Parathyroid adenoma (tissue), 2 donors: ENCODE results near the gene MUC5AC.

Experiments used
- H2AFZ ChIP-seq: fragments of 300-600 bp; sonication (generic); one replicate; pipeline ENCODE4 v1.7.0; 2017; ENCODE audit warnings: antibody characterized with exemption, mild to moderate bottlenecking
- H3K27ac ChIP-seq: fragments of 300-600 bp; sonication (generic); one replicate; pipeline ENCODE4 v1.7.0; 2017
- H3K27me3 ChIP-seq: fragments of 300-600 bp; sonication (generic); one replicate; pipeline ENCODE4 v1.7.0; 2017; ENCODE audit warnings: low read length; ENCODE audit not compliant: control insufficient read depth, insufficient read depth
- H3K36me3 ChIP-seq: fragments of 300-600 bp; sonication (generic); one replicate; pipeline ENCODE4 v1.7.0; 2017; ENCODE audit warnings: low read length; ENCODE audit not compliant: control insufficient read depth, insufficient read depth
- H3K4me1 ChIP-seq: fragments of 300-600 bp; sonication (generic); one replicate; pipeline ENCODE4 v1.7.0; 2017; ENCODE audit warnings: control low read depth
- H3K4me2 ChIP-seq: fragments of 300-600 bp; sonication (generic); one replicate; pipeline ENCODE4 v1.7.0; 2017; ENCODE audit warnings: low read length
- H3K4me3 ChIP-seq: fragments of 300-600 bp; sonication (generic); one replicate; pipeline ENCODE4 v1.7.0; 2017; ENCODE audit warnings: low read depth, low read length
- H3K79me2 ChIP-seq: fragments of 300-600 bp; sonication (generic); one replicate; pipeline ENCODE4 v1.7.0; 2017; ENCODE audit warnings: control low read depth
- H3K9ac ChIP-seq: fragments of 300-600 bp; sonication (generic); one replicate; pipeline ENCODE4 v1.7.0; 2017; ENCODE audit warnings: mild to moderate bottlenecking
- H3K9me3 ChIP-seq: fragments of 300-600 bp; sonication (generic); one replicate; pipeline ENCODE4 v1.7.0; 2017; ENCODE audit warnings: low read length; ENCODE audit not compliant: control insufficient read depth
- TF ChIP-seq, protein P1 (sequence below): fragments of 300-600 bp; sonication (generic); IDR thresholded peaks from one replicate; pipeline ENCODE4 v1.7.0; 2017; ENCODE audit warnings: antibody characterized with exemption, mild to moderate bottlenecking
- donor health status: primary hyperparathyroidism.

The MUC5AC gene

DNA sequence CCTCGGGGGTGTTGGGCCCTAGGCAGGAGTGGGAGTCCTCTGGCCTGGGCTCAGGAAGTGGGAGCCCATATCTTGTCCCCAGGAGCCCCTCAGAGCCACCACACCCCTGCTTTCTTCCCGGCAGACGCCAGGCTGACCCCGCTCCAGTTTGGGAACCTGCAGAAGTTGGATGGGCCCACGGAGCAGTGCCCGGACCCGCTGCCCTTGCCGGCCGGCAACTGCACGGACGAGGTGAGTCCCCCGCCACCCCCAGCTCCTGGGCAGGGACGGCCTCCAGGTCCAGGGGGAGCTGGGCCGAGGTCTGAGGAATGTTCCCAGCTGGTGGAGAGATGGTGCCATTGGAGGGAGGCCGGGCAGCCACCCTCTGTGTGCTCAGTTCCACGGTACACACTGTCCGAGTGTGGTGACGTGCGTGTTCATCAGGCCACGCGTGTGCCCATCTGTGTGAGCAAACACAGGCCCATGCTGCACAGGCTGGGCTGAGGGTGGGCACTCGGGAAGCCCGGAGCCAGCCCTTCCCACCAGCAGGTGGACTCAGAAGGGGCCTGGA, 69.9 kb downstream of the MUC5AC start:
- no peaks in the 10 kb centered on the region for H3K79me2 ChIP-seq
- no peaks in the 10 kb centered on the region for H3K27me3 ChIP-seq
- H2AFZ ChIP-seq = no peak overlapping the region
- no peaks in the 10 kb centered on the region for H3K9me3 ChIP-seq
- H3K27ac ChIP-seq = no peak overlapping the region
- no peak overlapping the region for H3K4me3 ChIP-seq
- no peaks in the 10 kb centered on the region for H3K36me3 ChIP-seq
- no peak overlapping the region for H3K9ac ChIP-seq
- no peak overlapping the region for H3K4me2 ChIP-seq
- H3K4me1 ChIP-seq = no peaks in the 10 kb centered on the region
- TF ChIP-seq, protein P1, sequence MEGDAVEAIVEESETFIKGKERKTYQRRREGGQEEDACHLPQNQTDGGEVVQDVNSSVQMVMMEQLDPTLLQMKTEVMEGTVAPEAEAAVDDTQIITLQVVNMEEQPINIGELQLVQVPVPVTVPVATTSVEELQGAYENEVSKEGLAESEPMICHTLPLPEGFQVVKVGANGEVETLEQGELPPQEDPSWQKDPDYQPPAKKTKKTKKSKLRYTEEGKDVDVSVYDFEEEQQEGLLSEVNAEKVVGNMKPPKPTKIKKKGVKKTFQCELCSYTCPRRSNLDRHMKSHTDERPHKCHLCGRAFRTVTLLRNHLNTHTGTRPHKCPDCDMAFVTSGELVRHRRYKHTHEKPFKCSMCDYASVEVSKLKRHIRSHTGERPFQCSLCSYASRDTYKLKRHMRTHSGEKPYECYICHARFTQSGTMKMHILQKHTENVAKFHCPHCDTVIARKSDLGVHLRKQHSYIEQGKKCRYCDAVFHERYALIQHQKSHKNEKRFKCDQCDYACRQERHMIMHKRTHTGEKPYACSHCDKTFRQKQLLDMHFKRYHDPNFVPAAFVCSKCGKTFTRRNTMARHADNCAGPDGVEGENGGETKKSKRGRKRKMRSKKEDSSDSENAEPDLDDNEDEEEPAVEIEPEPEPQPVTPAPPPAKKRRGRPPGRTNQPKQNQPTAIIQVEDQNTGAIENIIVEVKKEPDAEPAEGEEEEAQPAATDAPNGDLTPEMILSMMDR = no peak

DNA sequence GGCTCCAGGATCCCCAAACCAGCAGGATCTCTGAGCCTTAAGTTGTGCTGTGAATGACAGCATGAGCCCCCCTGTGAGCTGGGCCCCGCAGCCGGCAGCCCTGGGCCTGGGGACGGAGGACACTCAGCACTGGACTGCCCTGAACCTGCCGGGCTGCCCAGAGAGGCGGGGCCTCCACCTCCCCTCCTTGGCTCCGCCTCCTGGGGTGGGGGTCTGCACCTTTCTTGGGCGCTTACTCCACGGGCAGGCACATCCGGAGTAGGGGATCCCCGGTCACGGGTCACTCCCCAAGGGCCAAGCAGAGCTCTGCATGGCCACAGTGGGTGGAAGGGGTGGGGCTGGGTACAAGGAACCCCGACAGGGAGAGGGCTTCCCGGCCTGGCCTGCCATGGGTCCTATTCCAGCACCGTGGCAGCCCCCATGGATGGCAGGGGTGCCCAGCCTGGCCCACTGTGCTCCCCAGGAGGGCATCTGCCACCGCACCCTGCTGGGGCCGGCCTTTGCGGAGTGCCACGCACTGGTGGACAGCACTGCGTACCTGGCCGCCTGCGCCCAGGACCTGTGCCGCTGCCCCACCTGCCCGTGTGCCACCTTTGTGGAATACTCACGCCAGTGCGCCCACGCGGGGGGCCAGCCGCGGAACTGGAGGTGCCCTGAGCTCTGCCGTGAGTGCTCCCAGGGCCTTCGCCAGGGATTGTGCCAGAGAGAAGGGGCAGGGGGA, 70.5 kb downstream of the MUC5AC start:
- H3K4me3 ChIP-seq = no peak overlapping the region
- no peaks in the 10 kb centered on the region for H3K9me3 ChIP-seq
- no peaks in the 10 kb centered on the region for H3K79me2 ChIP-seq
- no peak overlapping the region for H3K4me2 ChIP-seq
- no peaks in the 10 kb centered on the region for H3K27me3 ChIP-seq
- TF ChIP-seq, protein P1 = no peak
- H3K4me1 ChIP-seq = no peaks in the 10 kb centered on the region
- no peaks in the 10 kb centered on the region for H3K36me3 ChIP-seq
- no peak overlapping the region for H3K9ac ChIP-seq
- H3K27ac ChIP-seq = no peak overlapping the region
- no peak overlapping the region for H2AFZ ChIP-seq

DNA sequence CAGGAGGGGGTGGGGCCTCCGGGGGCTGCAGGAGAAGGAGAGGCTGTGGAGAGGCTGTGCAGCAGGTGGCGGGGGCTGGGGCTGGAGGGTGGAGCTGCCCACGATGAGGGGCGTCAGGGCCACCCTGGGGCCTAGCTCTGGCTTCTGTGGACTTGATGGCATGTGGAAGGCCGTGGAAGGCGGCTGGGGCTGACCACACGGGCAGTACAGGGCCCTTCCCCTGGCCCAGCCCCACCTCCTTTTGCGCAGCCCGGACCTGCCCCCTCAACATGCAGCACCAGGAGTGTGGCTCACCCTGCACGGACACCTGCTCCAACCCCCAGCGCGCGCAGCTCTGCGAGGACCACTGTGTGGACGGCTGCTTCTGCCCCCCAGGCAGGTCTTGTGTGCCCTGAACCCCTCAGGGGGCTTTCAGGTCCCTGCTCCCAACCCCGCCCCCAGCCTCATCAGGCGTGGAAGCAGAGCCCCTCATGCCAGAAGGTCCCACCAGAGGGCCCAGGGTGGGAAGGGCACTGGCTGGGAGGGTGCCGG, 71.2 kb downstream of the MUC5AC start:
- Histone ChIP-seq H3K9ac (no peak overlapping the region), H3K4me1 (no peaks in the 10 kb centered on the region), H3K4me3 (no peak overlapping the region), H2AFZ (no peak overlapping the region), H3K79me2 (no peaks in the 10 kb centered on the region), H3K4me2 (no peak overlapping the region), H3K36me3 (no peaks in the 10 kb centered on the region), H3K27me3 (no peaks in the 10 kb centered on the region), H3K9me3 (no peaks in the 10 kb centered on the region), H3K27ac (no peak overlapping the region)
- TF ChIP-seq, protein P1 = no peak

DNA sequence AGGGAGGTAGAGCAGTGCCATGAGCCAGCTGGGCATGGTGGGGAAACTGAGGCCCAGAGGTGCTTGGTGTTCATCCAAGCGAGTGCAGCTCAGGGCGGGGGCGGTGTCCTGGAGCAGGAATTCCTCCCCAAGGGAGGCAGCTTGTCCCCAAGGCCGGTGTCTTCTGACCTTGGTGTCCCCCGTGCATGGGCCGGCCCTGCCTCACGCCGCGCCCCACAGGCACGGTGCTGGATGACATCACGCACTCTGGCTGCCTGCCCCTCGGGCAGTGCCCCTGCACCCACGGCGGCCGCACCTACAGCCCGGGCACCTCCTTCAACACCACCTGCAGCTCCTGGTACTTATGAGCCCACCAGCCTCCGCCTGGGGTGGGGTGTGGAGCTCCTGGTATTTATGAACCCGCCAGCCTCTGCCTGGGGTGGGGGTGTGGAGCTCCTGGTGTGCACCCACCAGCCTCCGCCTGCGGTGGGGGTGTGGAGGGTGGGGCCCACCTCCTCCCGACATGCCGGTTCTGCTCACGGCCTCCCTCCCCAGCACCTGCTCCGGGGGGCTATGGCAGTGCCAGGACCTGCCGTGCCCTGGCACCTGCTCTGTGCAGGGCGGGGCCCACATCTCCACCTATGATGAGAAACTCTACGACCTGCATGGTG, 71.8 kb downstream of the MUC5AC start:
- Histone ChIP-seq H3K36me3 (no peaks in the 10 kb centered on the region), H3K9me3 (no peaks in the 10 kb centered on the region), H2AFZ (no peak overlapping the region), H3K27me3 (no peaks in the 10 kb centered on the region), H3K4me1 (no peaks in the 10 kb centered on the region), H3K4me3 (no peak overlapping the region), H3K27ac (no peak overlapping the region), H3K79me2 (no peaks in the 10 kb centered on the region), H3K4me2 (no peak overlapping the region), H3K9ac (no peak overlapping the region)
- TF ChIP-seq, protein P1 = no peak
